Measurements from ENCODE around the gene EXOC3L1. TPM values are rescaled to one million over a fixed set of nuclear protein-coding genes. Genes with fewer than 3 reads are reported as not detected.

The EXOC3L1 gene
- polyA plus RNA-seq, 6 donors from 2014 or later = 0.12 to 0.19 (median 0.15) TPM; not detected in 3

DNA sequence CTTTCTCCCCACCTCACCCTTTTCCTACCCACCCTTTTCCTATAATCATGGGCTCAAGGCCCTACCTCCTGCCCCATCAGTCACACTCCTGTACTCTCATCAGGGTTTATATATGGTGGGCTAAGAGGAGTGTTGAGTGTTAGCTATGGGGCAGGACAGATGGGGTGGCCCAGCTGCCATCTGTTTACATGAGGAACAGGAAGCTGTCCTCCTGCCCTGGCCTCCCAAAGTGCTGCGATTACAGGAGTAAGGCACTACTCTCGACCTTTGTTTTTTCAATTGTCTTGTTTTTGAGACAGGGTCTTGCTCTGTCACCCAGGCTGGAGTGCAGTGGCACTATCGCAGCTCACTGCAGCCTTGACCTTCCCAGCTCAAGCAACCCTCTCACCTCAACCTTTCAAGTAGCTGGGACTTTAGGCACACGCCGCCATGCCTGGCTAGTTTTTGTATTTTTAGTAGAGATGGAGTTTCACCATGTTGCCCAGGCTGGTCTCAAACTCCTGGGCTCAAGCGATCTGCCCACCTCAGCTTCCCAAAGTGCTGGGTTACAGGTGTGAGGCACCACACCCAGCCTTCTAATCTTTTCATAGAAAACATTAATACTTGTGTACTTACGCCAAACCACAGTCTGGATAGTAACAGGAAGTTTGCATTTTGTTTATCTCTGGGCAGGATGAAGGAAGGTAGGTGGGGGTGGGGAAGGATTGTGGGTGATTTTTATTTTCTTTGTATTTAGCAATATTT is 31.9 kb downstream of the EXOC3L1 start:
- Mint-ChIP-seq H3K27ac (peak overlapping the region; percentile 89 to 98 (median 98)), H3K4me1 (peaks cover 33 to 67% (median 66%) of the 10 kb centered on the region in 3 donors), H3K36me3 (no peaks in the 10 kb centered on the region), H3K4me3 (peak overlapping the region; percentile 82 to 97 (median 92)), H3K27me3 (peaks cover 8 to 28% (median 9%) of the 10 kb centered on the region in 3 donors), H3K9me3 (peaks cover 0 to 2% (median 0%) of the 10 kb centered on the region in 7 donors)
- DNase-seq (no peak), ATAC-seq (ENCODE audit: low read depth in 2 of 2) (no peak)

DNA sequence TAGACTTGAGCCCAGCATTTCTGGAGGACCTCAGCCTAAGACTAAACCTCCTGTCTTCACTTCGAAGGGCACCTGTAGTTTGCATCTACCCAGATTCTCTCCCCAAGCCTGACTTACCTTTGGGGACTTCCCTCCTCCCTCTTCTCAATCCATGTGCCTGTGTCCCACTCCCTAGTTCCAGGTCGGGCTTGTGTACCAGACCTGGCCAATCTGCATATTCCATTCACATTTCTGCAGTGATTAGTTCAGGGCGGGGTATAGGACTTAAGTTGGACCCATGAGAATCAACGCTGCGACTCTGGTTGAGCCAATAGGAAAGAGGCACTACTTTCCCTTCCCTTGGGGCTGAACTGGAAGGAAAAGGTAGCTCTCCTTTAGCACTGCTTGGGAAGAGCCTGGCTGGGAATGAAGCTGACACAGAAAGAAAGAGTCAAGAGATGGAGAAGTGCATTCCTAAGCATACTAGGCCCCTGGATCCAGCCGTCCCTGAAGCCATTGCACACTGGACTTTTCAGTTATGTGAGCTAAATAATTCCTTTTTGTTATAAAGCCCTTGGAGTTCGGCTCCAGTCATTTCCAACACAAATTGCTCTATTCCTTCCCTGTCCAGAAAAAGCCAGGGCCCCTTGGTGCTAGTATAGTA is 32.7 kb downstream of the EXOC3L1 start:
- peak overlapping the region; percentile 52 to 98 (median 77) for H3K27ac Mint-ChIP-seq
- H3K36me3 Mint-ChIP-seq = no peaks in the 10 kb centered on the region
- DNase-seq (no peak), ATAC-seq (ENCODE audit: low read depth in 2 of 2) (no peak)
- peaks cover 0 to 2% (median 0%) of the 10 kb centered on the region in 7 donors for H3K9me3 Mint-ChIP-seq
- peak overlapping the region in 5 of 8 donors; percentile 34 to 94 (median 48) for H3K4me3 Mint-ChIP-seq
- H3K27me3 Mint-ChIP-seq = peaks cover 2 to 28% (median 5%) of the 10 kb centered on the region in 3 donors
- H3K4me1 Mint-ChIP-seq = peaks cover 35 to 67% (median 63%) of the 10 kb centered on the region in 3 donors

DNA sequence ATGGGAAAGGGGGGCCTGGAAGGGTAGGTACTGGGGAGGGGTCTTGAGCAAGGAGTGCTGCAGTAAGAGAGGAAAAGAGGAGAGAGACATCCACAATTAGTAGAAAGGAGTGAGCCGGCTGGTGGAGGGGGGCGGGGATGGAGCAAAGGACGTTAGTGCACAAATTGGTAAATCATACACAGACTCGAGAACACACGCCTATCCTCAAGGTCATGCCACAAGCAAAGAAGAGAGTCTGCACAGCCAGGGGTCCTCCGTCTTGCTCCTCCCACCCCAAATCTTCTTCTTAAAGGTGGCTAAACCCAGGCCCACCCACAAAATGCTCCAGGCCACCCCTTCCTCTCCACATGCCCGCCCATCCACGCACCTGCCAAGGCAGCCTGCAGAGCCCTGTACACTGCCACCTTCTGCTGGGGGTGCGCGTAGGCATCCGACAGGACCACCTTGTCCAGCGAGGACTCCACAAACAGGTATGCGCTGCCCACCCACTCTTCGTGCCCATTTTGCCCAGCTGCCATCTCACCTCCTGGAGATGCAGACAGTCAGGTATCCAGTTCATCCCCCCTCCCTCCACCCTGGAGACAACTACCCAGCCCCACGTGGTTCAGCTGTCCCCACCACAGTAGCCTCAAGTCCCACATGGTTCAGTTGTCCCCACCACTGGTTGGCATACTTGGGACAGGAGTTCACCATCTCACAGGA is 33.6 kb downstream of the EXOC3L1 start:
- no peaks in the 10 kb centered on the region for H3K36me3 Mint-ChIP-seq
- peaks cover 39 to 67% (median 59%) of the 10 kb centered on the region in 3 donors for H3K4me1 Mint-ChIP-seq
- H3K27ac Mint-ChIP-seq = peak overlapping the region in 3 of 6 donors; percentile 8 to 70 (median 69)
- DNase-seq (no peak), ATAC-seq (ENCODE audit: low read depth in 2 of 2) (no peak)
- H3K9me3 Mint-ChIP-seq = peaks cover 0 to 2% (median 0%) of the 10 kb centered on the region in 7 donors
- H3K27me3 Mint-ChIP-seq = peaks cover 2 to 27% (median 3%) of the 10 kb centered on the region in 3 donors
- H3K4me3 Mint-ChIP-seq = peak overlapping the region in 2 of 8 donors; percentile 34 to 55

DNA sequence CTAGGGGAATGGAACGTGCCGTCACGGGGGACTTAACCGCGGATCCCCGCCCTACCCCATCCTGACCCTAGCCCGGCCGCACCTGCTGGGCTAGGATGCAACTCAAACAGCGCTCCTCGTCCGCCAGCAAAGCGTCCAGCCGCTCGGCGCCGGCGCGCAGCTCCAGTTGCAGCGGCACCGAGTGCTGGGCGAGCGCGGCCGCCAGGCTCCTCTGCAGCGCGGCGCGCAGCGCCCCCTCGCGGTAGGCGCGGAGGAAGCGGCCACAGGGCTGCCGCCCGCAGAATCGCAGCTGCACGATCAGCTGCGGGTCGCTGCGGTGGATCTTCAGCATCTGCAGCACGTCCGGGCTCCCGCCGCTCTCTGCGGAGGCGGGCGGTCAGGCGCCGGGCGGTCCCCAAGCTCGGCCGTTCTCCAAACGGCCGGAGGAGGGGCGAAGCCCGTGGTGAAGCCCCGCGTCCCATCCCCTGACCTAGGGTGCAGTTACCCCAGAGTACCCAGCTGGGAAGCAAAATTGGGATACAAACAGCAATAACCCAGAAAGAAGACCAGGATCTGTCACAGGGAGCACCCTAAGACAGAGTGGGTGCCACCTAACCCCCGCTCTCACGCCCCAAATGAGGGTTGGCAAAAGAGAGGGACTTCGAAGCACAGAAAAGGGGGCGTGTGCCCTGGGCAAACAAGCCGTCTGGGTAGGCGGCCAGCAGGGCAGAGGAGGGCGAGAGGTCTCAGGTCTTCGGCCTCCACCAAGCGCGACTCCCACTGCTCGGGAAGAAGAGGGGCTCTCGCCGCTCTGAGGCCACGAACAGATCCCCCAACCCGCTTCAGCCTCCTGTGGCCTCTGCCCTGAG is 34.4 kb downstream of the EXOC3L1 start:
- Mint-ChIP-seq H3K4me1 (peaks cover 44 to 64% (median 56%) of the 10 kb centered on the region in 3 donors), H3K36me3 (no peaks in the 10 kb centered on the region), H3K27me3 (peaks cover 0 to 27% (median 6%) of the 10 kb centered on the region in 3 donors), H3K4me3 (peak overlapping the region in 6 of 8 donors; percentile 47 to 71 (median 64)), H3K27ac (peak overlapping the region in 1 of 6 donors; percentile 70), H3K9me3 (no peaks in the 10 kb centered on the region)
- ATAC-seq (ENCODE audit: low read depth in 2 of 2) (peak; percentile 29 to 42), DNase-seq (peak; percentile 79)

DNA sequence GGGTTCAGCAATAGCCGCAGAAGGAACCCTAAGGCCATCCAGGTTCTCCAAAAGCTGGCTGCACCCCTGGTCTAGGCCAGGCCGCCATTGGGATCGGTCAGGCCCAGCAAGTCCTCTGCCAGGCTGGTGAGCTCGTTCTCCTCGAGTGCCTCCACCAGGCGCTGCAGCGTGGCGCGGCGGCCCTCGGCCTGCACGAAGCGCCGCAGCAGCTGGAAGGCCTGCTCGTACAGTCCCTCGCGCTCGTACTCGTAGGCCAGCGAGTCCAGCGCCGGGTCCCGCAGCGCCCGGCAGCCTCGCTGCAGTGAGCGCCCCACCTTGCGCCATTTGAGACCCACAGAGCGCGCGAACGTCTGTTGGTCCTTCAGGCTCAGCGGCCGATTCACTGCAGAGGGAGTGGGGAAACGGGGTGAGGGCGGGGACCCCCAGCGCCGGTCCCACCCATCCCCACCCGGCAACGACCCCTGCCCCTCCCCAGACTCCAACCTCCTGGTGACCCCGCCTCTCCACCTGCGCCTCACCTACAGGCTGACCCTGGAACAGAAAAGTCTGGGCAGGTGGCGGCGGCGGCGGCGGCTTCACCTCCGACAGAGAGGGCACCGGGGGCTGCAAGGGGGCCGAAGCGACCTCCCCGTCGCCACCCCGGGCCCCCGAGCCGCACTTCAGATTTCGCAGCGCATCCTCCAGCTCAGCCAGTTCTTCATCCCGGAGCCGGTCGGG is 35.2 kb downstream of the EXOC3L1 start:
- Mint-ChIP-seq H3K9me3 (no peaks in the 10 kb centered on the region), H3K4me3 (peak overlapping the region in 6 of 8 donors; percentile 21 to 71 (median 64)), H3K36me3 (no peaks in the 10 kb centered on the region), H3K27ac (no peak overlapping the region), H3K4me1 (peaks cover 44 to 58% (median 50%) of the 10 kb centered on the region in 3 donors), H3K27me3 (peaks cover 0 to 27% (median 6%) of the 10 kb centered on the region in 3 donors)
- DNase-seq (no peak), ATAC-seq (ENCODE audit: low read depth in 2 of 2) (no peak)

DNA sequence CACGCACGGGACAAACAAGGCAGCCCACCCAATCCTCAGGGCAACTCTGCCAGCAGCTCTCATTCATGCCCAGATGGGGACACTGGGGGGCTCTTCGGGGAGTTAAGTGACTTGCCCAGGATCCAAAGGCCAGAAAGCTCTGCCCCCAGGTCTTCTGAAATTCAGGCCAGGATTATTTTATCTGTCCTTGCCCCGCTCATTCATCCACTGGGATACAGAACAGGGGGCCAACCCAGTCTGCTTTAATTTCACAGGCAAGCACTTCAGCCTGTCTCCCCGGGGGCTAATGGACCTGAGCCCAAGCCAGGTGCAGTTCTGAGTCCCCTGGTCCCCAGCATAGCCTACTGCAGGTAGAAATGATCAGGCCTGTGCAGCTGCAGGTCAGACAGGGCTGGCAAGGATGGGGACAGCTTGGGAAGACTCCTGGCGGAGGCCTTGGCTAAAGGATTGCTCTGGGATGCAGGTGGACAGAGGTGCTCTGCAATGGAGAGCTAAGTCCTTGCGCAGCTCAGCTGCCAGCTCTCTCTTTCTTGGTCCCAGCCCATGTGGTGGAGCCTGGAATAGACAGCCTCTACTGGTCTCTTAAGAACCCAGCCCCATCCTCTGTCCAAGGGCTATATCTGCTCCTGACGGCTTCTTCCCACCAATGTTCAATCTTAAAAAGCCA is 38.4 kb downstream of the EXOC3L1 start:
- ATAC-seq (ENCODE audit: low read depth in 2 of 2) = no peak
- no peak overlapping the region for H3K27ac Mint-ChIP-seq

DNA sequence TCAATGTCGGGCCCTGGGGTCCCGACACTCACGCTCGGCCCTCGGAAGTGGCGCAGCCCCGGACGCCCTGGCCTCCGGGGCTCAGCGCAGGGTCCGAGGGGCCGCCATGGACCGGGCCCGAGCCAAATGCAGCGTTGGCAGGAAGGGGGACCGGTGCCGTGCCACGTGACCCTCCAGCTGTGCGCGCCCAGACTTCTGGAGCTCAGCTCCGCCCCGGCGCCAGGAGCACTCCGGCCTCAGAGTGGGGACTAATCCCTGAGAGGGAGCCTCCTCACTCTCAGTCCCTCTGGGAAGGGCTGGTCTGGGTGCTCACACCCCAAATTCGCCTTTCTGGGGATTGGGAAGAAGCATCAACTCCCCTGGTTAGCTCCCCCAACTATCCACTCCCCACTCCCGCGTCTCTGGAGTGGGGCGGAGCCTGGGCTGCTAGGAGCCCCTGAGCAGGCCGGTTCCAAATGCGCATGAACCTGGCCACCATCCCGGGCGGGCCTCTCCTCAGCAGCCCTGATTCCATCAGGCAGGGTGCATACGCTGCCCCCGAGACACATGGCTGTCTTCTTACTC is 39.0 kb downstream of the EXOC3L1 start, which contains the start of gene B3GNT9:
TSS of gene B3GNT9 (minus strand) at position 166 of the 564 bp plus-strand sequence. CDS start 513 bp downstream, outside the sequence.
- H3K27ac Mint-ChIP-seq = peak within 1 kb of the TSS in 1 of 6 donors; percentile 24
- peak within 1 kb of the TSS; percentile 27 to 74 (median 71) for H3K4me3 Mint-ChIP-seq
- peaks cover 26 to 27% of the 10 kb centered on the region in 2 donors for H3K36me3 Mint-ChIP-seq
- no peak for DNase-seq
- no peak for ATAC-seq (ENCODE audit: low read depth in 2 of 2)
- peaks cover 10 to 49% (median 29%) of the 10 kb centered on the region in 3 donors for H3K27me3 Mint-ChIP-seq
- H3K4me1 Mint-ChIP-seq = peaks cover 27 to 28% (median 27%) of the 10 kb centered on the region in 3 donors
- no peaks in the 10 kb centered on the region for H3K9me3 Mint-ChIP-seq

More for the DNA sequence above, 38.4 kb downstream of the EXOC3L1 start:
- H3K4me1 Mint-ChIP-seq = peaks cover 33 to 34% (median 33%) of the 10 kb centered on the region in 3 donors
- H3K4me3 Mint-ChIP-seq = peak overlapping the region in 6 of 8 donors; percentile 27 to 74 (median 71)
- H3K36me3 Mint-ChIP-seq = peaks cover 20% of the 10 kb centered on the region in 2 donors
- peaks cover 10 to 49% (median 29%) of the 10 kb centered on the region in 3 donors for H3K27me3 Mint-ChIP-seq
- DNase-seq = no peak
- H3K9me3 Mint-ChIP-seq = no peaks in the 10 kb centered on the region

DNA sequence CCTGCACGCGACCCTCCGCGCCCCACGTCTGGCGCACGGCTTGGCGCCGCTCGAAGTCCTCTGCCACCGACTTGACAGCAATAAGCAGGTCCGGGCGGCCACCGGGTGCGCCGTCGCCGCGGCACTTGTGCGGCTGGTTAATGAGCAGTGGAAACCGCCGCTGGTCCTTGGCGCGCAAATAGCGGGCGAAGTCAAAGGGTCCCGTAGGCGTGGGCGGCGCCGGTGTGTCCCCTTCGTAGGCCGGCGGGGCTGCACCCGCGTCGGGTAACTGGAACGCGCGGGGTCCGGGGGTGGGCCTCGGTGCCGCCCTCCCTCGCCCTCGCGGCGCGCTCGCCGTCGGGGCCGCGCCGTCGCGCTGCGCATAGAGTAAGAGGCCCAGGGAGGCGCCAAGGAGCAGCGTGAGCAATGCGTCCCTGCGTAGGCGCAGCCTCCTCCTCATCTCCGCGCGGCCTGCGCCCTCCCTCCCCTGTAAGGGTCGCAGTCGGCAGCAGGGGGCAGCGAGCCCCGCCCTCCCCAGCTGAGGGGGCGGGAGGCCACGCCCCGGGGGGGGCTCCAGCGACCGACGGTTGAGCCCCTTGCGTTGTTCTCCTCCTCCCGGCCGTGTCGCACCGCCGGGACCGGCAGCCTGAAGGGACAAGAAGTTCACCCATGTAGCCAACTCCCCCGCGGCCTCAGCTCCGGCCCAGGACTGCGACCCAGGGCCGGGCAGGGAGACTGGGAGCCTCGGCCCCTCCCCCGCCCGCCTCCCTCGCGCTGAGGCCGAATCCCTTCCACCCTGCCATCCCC is 39.7 kb downstream of the EXOC3L1 start:
- no peak overlapping the region for H3K27ac Mint-ChIP-seq
- peak overlapping the region in 2 of 8 donors; percentile 60 to 74 for H3K4me3 Mint-ChIP-seq
- H3K36me3 Mint-ChIP-seq = peaks cover 28 to 34% of the 10 kb centered on the region in 2 donors
- peak; percentile 50 to 56 for ATAC-seq (ENCODE audit: low read depth in 2 of 2)
- H3K27me3 Mint-ChIP-seq = peaks cover 10 to 47% (median 29%) of the 10 kb centered on the region in 3 donors
- peaks cover 21 to 27% (median 23%) of the 10 kb centered on the region in 3 donors for H3K4me1 Mint-ChIP-seq
- no peak for DNase-seq
- no peaks in the 10 kb centered on the region for H3K9me3 Mint-ChIP-seq

DNA sequence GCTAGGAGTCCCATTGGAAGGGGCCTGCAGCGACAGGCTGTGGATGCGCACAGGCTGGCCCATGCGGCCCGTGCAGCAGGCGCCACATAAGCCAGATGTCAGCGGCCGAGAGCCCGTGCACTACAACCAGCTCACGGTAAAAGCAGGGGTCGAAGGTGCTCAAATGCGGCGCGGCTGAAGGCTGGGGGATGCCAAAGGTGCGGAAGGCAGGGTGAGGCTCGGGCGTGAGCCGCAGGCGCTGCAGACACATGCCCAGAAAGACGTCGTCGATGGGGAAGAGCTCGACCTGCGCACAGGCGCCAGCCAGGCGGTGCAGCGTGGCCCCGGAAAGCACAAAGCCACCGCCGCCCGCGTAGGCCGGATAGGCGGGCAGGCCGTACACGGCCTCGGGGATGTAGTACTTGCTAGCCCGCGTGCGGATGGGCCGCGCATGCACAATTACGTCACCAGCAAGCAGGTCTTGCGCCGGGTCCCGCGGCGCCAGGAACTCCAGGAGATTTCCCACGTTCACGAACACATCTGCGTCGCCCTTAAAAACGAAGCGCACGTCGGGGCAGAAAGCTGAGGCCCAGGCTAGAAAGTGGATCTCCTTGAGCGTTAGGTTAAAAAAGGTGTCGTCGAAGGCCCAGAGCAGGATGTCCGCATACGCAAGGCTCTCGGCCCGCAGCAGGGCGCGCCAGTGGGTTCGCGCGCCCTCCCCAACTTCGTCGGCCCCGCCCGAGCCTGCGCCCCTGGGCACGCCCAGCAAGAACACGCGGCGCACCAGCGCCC is 40.5 kb downstream of the EXOC3L1 start:
- no peak overlapping the region for H3K27ac Mint-ChIP-seq
- peak overlapping the region in 6 of 8 donors; percentile 10 to 50 (median 32) for H3K4me3 Mint-ChIP-seq
- DNase-seq (no peak), ATAC-seq (ENCODE audit: low read depth in 2 of 2) (no peak)
- H3K27me3 Mint-ChIP-seq = peaks cover 10 to 44% (median 29%) of the 10 kb centered on the region in 3 donors
- no peaks in the 10 kb centered on the region for H3K9me3 Mint-ChIP-seq
- H3K4me1 Mint-ChIP-seq = peaks cover 18 to 27% (median 21%) of the 10 kb centered on the region in 3 donors
- H3K36me3 Mint-ChIP-seq = peaks cover 32 to 41% of the 10 kb centered on the region in 2 donors

DNA sequence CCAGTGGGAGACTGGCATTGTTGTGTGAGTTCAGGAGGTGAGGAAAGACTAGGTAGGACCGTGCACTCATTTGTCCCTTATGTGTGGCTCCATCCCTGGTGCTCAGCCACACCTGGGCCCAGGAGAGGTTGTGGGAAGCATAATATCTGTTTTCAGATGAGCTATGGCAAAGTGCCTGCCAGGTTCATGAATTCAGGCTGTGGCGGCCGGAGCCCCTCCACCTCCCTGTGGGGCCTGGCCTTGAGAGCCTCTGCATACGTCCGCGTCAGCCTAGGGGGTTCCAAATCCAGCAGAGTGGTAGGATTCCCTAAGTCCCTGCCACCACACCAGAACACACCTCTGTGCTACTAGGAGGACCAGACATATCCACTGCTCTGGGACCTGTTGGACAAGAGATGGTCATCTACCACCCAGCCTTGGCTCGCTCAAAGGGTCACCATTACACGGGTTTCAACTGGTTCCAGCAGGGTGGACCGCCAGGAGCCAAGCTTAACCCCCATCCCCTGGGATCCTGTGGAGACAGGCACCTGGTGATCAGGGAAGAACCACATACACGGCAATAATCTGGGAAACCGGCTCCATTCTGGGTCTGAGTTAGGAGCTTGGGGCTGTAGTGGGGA is 41.2 kb downstream of the EXOC3L1 start:
- Mint-ChIP-seq H3K9me3 (no peaks in the 10 kb centered on the region), H3K4me3 (peak overlapping the region in 7 of 8 donors; percentile 10 to 50 (median 32)), H3K27ac (no peak overlapping the region)

More for the DNA sequence above, 41.2 kb downstream of the EXOC3L1 start:
- Mint-ChIP-seq H3K27me3 (peaks cover 10 to 44% (median 29%) of the 10 kb centered on the region in 3 donors), H3K4me1 (peaks cover 18 to 21% (median 20%) of the 10 kb centered on the region in 3 donors), H3K36me3 (peaks cover 37 to 45% of the 10 kb centered on the region in 2 donors)
- ATAC-seq (ENCODE audit: low read depth in 2 of 2) (no peak), DNase-seq (no peak)

Data from naive B cell (primary cell).